Measurements from ENCODE around the gene FOXRED1. TPM values are rescaled to one million over a fixed set of nuclear protein-coding genes. Genes with fewer than 3 reads are reported as not detected.
"Not testable (repeated sequence)": the region's sequence is repeated elsewhere in the genome, so short reads cannot be mapped to it uniquely, and the experiment has no call there.

Gene FOXRED1
- total RNA-seq: 10 to 100 TPM; 49.2 to 51.6 TPM

DNA sequence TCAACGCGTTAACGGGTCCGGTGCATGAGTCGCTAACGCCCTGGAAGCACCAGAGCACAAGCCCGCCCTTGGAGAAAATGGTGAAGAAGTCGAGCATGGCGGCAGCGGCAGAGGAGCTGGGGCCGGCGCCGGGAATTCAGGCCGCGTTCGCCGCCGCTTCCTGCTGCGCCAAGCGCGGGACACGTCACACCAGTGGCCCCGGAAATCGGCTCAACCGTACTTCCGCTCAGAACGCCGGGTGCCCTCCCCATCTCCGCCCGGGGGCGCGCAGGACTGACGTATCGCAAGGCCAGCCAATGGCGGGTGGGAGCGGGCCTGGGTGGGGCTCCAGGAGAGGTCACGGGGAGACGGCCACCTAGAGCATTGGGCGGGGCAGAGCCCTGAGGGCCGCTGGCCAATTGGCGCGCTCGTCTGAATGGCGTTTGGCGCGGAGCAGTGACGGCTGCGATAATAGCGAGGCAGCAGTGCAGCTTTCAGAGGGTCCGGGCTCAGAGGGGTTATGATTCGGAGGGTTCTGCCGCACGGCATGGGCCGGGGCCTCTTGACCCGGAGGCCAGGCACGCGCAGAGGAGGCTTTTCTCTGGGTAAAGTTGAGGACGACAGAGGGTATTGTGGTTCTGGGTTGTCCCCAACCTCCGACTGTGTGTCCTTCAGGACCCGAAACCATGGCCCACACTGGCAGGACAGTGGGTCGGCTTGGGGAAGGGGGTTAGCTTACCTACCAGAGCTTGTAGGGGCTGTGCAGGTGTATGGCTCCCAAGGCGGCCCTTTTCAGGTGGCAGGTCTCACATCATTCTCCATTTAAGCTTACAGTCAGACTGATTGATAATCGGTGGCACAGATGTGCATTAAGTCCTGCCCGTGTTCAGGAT, at the start of gene FOXRED1, which contains the start of gene SRPRA:
TSS of gene FOXRED1 (plus strand) at position 447 of the 872 bp plus-strand sequence. CDS start at position 500, 53 bp downstream.
TSS of gene SRPRA (minus strand) at position 188 of the 872 bp plus-strand sequence. CDS start at position 97, 91 bp downstream.
- CTCF ChIA-PET: interaction anchor here (1.8 to 2.1 kb wide), 2 partner anchors 13 to 212 kb away, joined by 5 to 7 read pairs; partner anchors contain the start of gene TIRAP
- POLR2A ChIA-PET: interaction anchor here (0.7 to 1.4 kb wide), 5 partner anchors 9 to 18 kb away, joined by 3 to 9 read pairs (median 4); partner anchors contain the start of gene TIRAP

DNA sequence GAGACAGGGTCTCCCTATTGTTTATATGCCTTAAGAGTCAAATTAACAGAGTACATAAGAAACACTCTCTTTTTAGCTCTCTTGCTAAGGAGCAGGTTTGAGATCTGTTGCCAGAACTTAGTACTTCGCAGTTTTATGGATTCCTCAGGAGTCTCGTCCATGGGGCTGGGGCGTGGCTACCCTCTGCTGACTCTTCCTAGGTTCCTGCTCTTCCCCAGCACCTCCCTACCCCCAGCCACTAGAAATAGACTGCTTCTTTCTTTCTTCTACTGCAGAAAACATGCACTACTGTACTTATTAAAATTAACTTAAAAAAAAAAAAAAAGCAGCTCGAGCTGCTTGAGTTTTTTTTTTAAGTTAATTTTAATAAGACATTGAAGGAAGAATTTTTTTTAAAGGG, 49.4 kb upstream of the FOXRED1 start:
- ChIA-PET CTCF (no interaction called here), POLR2A (interaction anchor here (0.6 kb wide), 1 partner anchor 29 kb away, joined by 5 read pairs; no protein-coding TSS in a partner anchor)

DNA sequence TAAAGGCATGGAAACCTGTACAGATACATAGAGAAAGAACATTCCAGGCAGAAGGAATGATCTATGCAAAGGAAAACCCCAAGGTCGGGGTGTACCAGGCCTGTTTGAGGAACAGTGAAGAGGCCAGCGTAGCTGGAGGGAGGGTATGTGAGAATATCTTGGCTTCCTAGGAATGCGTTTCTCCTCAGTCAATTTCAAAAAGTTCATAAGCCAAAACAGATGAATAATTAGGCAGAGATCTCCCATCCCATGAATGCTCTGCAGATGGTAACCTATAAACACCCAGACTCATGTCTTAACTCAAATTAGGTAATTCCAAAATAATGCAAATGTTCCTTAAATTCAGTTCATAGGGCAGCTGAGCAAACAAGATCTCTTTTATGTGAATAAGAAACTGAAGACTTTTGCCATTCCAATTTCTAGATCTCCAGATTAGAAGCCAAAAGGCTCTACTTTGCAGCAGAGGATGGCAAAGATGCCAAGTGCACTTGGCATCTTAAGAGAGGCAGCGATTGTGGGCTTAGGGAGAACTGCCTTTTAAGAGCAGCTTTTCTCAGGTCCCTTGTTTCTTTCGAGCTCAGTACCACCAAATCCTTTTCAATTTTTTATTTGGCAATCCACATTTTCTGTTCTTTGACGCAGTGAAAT, 44.2 kb upstream of the FOXRED1 start:
- POLR2A ChIA-PET: no interaction called here
- CTCF ChIA-PET: interaction anchor here (0.7 kb wide), 1 partner anchor 961 kb away, joined by 3 read pairs; no protein-coding TSS in a partner anchor

DNA sequence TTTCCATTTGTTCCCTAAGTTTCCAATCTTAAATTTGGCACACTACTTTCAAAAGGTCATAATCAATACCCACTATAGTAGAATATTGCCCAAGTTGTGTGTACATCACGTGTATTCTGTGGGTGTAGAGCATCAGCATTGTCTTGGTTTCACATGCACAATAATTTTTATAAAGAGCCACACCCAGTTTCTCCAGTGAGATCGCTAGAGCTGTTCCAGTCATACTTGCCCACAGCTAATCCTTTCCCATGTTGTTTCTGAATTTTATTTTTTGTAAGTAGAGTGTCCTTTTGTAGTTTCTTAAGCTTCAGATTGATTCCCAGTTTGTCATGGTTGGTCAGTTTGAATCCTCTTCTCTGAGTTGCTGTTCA, 43.7 kb upstream of the FOXRED1 start:
- CTCF ChIA-PET: no interaction called here
- POLR2A ChIA-PET: no interaction called here

DNA sequence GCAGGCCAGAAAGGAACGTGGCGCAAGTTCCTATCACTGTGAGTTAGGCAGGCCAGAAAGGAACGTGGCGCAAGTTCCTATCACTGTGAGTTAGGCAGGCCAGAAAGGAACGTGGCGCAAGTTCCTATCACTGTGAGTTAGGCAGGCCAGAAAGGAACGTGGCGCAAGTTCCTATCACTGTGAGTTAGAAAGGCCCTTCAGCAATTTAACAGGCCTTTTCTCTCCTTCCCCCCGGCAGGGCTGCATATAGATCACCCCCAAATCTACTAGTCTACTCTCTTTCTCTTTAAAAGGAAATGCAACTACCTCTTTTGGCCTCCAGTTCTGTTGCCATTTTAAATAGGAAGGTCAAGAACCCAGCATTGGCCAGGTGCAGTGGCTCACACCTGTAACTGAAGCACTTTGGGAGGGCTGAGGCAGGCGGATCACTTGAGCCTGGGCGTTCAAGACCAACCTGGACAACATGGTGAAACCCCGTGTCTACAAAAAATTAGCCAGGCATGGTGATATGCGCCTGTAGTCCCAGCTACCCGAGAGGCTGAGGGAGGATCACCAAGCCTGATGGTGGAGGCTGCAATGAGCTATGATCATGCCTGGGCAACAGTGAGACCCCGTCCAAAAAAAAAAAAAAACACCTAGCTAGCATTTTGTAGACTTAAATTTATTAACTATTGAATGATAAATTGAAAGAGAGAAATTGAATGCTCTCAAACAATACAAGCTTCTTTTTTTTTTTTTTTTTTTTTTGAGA, 42.4 kb upstream of the FOXRED1 start:
- POLR2A ChIA-PET: interaction anchor here (0.6 to 0.7 kb wide), 2 partner anchors 14 to 127 kb away, joined by 6 read pairs; no protein-coding TSS in a partner anchor
- CTCF ChIA-PET: no interaction called here

DNA sequence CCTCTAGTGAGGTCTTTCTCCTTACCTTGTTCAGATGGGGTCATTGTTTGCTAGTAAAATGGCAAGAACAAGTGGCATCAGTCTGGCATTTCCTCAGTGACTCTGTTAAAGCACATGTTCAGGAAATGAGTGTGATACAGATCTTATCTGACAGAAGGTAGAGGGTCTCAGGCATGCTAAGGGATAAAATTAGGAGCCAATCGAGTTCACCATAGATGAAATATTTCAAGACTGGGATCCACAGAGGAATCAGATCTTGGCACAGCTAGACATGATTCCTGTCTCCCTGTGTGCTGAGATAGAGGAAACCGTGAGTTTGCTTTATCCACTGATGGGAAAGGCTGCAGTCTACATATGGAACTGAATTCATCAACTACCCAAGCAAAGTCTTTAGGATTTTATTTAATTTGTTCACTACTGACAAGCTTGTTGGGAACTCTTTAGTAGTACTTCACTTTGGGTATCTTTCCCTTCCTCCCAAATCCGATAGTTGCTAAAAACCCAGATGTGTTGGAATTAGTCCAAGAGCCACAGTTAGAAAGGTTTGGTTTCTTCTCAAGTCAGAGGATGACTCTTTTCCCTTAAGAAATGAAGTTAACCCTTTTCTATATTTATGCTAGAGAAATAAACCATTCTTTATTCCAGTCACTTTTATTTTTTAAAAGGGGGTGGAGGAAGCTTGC, 39.0 kb upstream of the FOXRED1 start:
- ChIA-PET CTCF (no interaction called here), POLR2A (no interaction called here)

DNA sequence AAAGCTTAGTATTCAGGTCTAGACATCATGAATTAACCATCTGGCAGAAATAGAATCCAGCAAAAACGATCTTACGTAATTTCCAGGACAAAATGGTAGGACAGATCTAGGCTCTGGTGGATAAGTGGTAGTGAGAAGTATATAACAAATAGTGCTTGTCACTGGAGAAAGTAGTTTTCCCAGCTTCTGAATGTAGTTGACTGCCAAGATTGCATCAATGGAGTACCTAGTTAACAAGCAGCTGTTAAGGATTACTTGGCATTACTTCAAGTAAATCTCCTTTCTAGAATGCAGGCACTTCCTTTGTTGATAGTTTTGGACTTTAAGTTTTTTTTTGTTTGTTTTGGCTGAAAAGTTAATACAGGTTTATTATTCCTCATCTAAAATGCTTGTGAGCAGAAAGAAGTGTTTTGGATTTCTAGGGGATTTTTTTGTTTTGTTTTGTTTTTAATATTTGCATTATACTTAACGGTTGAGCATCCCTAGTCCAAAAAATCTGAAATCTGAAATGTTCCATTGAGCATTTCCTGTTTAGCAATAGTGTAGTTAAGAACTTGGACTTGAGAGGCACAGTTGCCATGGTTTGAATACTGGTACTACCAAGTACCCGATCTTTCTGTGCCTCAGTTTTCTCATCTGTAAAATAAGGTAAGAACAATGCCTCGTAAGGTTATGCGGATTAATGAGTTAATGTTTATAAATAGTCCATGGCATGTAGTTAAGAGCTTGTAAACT, 37.1 kb upstream of the FOXRED1 start:
- POLR2A ChIA-PET: no interaction called here

DNA sequence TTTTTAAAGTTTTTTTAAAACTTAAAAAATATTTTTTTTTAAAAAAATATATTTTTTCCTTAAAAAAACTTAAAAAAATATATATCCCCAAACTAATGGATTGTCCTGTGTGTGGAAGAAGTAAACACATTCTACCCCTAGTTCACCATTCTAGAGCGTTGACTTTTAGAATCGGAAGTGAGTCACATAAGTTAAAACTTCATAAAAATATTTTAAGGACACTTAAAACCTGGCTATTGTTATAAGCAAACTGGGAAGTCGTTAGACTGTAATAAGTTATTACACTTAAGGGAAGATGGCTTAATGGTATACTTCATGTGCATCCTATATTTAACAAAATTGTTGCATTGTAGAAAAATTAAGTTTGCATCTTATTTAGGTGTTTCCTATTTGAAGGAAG, 36.3 kb upstream of the FOXRED1 start:
- CTCF ChIA-PET: no interaction called here
- POLR2A ChIA-PET: no interaction called here

More for the DNA sequence above, 37.1 kb upstream of the FOXRED1 start:
- CTCF ChIA-PET: no interaction called here

DNA sequence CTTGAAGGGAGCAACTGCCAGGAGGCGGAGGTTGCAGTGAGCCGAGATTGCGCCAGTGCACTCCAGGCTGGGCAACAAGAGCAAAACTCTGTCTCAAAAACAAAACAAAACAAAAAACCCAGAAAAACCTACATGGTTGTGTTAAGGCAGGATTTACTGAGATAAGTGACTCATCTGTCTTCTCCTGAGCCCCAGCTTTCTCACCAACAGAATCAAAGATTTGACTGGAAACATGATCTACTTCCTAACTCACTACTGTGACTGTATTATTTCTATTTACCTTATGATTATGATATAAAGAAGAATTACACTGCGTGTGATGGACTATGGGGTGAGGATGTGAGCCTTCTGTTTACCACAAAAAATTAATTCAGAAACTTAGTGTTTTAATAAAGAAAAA, 35.6 kb upstream of the FOXRED1 start:
- CTCF ChIA-PET: no interaction called here
- POLR2A ChIA-PET: no interaction called here

DNA sequence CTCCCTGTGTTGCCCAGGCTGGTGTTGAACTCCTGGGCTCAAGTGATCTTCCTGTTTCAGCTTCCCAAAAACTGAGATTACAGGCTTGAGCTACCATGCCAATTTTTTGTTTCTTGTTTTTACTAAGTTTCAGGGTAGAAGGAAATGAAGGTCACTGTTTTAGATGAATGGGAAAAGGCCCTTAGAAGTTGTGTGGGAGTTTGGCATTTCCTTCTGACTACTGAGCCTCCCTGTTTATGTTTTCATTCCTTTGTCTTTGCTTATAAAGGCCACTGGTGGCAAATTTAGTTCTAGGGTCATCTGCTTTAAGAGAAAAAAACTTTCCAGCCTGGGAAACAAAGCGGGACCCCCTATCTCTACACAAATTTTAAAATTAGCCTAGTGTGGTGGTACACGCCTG, 22.3 kb upstream of the FOXRED1 start:
- CTCF ChIA-PET: no interaction called here
- POLR2A ChIA-PET: no interaction called here

DNA sequence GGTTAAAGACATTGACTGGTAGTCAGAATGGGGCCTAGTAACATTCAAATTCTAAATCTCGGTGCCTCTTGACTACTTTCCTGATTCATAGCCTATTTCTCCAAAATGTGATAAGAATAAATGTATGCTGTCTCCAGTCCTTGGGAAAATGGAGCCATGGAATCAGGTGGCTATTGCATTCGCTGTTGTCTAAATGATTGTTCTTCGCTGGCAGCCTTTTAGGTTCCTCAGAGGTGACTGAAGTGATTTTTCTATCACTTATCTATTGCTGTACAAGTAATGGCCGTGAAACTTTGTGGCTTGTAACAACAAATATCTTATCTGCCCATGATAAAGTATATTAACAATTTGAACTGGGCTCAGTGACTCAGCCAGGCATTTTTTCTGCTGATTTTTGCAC, 15.7 kb upstream of the FOXRED1 start:
- POLR2A ChIA-PET: no interaction called here
- CTCF ChIA-PET: interaction anchor here (1.4 kb wide), 1 partner anchor 40 kb away, joined by 3 read pairs; no protein-coding TSS in a partner anchor

DNA sequence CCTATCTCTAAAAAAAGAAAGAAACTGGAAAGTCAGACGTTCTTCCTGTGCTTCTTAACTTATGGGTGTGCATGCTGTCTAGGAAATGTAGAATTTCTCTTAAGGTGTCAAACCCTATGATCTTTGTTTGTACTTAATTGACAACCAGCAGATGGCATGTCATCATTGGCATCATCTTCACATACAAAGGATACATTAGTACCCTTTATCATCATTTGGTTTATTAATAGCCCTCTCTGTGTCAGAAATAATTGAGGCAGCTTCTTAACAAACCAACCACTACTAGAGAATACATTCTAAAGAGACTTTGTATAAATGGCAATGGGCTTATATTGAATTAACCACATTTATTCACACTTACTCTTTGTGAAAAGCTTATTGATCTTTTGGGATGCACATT, 14.1 kb upstream of the FOXRED1 start:
- POLR2A ChIA-PET: interaction anchor here (0.7 to 0.9 kb wide), 2 partner anchors 13 to 15 kb away, joined by 3 to 4 read pairs; partner anchors contain the start of gene FOXRED1
- CTCF ChIA-PET: no interaction called here

DNA sequence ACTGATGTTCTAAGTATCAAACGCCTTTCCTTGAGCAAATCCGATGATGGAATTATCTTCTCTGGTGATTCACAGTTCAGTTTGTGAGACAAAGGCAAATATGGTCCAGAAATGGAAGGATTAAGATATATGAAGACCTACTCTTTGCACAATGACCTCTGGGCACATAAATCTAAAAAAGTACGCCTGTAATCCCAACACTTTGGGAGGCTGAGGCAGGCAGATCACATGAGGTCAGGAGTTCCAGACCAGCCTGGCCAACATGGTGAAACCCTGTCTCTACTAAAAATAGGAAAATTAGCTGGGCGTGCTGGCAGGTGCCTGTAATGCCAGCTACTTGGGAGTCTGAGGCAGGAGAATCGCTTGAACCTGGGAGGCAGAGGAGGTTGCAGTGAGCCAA, 13.4 kb upstream of the FOXRED1 start:
- POLR2A ChIA-PET, CTCF ChIA-PET: not testable (repeated sequence)

DNA sequence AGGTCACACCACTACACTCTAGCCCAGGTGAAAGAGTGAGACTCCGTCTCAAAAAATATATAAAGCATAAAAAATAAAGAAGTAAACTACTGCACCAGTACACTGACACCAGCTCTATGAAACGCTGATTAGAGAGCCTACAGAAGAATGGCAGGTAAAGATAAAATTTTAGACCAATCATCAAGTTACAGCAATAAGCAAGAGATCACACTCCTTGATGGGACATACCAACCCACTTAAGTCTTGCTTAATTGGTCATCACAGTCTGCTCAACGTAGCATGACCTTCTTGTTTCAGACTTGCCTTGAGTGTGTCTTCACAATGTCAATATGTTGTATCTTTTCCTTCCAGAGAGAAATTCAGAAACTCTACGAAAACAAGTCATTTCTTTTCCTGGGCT, 12.7 kb upstream of the FOXRED1 start:
- POLR2A ChIA-PET: no interaction called here
- CTCF ChIA-PET: no interaction called here

DNA sequence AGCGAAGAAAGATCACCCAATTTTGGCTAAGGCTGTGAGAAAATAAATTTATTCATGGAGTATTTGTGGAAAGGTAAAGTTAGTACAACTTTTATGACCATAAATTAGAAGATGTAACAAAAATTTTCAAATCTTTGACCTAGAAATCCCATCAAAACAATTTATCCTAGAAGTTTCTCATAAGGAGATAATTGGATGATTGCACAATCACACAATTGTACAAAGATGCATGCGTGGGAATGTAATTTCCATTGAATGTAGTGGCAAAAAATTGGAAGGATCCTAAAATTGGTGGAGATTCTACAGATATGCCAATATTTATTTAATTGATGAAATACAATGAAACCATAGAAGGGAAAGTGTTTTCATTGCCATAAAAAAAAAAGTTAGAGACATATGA, 11.8 kb upstream of the FOXRED1 start:
- ChIA-PET POLR2A (no interaction called here), CTCF (no interaction called here)

DNA sequence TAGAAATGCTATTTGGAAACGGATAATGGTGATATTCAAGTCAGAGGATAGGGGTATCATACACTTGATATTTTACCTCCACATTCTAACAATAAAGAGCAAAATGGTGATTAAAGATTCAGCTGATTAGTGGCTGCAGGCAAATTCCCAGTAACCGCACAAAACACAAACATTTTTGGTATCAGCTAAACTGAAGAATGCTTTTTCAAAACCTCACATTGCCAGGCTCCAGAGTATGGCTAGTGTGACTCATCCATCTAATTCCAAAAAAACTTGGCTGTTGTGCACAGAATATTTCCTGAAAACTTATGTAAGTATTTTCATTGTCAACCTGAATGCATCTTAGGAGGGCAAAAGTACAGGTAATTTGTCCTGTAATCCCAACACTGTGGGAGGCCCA, 11.2 kb upstream of the FOXRED1 start:
- POLR2A ChIA-PET: no interaction called here
- CTCF ChIA-PET: no interaction called here

DNA sequence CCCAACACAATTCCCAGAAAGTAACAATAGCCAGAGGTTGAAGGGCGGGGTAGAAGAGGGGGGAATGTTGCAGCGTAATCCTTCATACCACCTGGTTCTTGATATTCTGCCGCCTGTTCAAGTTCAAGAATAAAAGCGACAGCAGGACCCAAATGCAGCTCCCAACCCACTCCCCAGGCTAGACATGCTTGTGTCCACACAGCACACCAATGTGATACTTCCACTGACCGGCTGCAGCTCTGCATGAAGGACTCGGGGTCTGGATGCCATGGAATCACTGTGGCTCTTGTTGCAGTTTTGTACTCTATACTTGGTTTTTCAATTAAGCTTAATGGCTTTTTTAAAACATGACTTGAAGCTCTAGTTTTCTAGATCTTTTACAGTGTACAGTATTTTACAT, 6.7 kb upstream of the FOXRED1 start:
- ChIA-PET CTCF (no interaction called here), POLR2A (interaction anchor here (0.6 kb wide), 2 partner anchors 680 to 1122 kb away, joined by 3 to 5 read pairs; no protein-coding TSS in a partner anchor)

DNA sequence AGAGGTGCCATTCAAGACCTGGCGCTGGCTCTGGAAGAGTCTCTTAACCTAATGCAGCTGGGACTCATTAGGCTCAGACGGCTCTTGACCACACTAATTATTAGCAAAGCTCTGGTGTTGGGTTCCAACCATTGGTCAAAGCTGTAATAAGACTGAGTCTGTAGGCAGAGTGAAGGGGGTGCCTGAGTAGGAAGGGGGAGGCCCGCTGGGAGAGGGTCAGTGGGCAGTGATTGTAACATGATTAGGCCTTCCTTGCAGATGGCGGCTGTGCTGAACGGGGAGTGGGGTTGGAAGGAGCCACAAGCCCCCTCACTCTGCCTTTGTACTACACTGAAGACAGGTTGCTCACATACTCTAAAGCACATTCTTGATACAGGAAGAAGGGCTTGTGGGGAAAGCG, 5.5 kb upstream of the FOXRED1 start:
- CTCF ChIA-PET: no interaction called here
- POLR2A ChIA-PET: interaction anchor here (1.0 kb wide), 1 partner anchor 11 kb away, joined by 3 read pairs; no protein-coding TSS in a partner anchor

DNA sequence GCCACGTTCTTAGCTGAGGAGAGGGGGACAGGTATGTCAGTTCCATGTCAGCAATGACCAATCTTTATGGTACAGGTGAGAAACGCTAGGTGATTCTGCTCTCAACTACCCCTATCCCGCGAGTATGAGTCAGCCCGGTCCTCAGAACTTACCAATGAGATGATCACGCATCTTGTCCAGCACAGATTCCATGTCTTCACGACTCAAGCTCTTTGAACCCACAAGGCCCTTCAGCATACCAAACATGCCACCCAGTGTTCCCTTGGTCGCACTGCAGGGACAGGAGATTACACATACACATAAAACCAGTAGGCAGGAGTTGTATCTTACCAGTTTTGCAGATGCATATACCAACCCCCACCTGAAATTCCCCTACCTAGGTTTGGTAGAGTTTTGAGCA, 3.1 kb upstream of the FOXRED1 start:
- CTCF ChIA-PET: interaction anchor here (1.0 kb wide), 1 partner anchor 10 kb away, joined by 3 read pairs; no protein-coding TSS in a partner anchor
- POLR2A ChIA-PET: no interaction called here
